ENCODE data around the gene KIAA1217. TPM values are rescaled to one million over a fixed set of nuclear protein-coding genes. Genes with fewer than 3 reads are reported as not detected.

Gene KIAA1217
- total and polyA plus RNA-seq, 2 of the 8 experiments (the other 6 are each of a cell fraction or from before 2014, with no cell fraction given) = 4.5 to 15.6 TPM

DNA sequence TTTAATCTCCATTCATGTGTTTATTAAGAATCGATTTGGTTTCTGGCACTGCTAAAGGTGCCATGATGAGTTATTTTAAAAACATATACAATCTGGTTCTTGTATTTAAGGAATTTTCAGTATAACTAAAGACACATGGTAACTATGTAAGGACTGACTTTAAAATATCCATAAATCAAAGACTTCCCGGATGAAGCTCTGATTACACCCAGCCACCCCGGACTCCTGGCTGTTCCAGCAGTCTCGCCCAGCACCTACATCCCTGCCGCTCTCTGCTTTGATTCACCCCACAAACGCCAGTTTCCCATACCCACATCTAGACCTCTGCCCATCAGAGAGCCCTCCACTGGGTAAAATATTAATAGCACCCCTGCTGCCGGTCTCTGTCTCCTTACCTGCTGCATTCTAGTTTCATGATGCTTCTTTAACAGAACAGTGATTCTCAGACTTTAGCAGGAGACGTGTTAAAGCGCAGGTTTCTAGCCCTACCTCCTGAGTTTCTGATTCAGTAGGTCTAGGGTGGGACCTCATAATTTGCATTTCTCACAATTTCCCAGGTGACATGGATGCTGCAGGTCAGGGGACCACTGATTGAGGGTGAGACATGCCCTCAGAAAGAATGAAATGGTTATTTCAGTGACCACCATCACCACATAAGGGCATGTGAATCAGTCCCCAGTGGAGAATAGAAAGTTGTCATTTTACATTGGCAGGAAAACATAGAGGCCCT lies 185.7 kb downstream of the KIAA1217 start:
- Histone ChIP-seq H2AFZ (ENCODE audit: low read length) (no peak overlapping the region), H3K4me3 (ENCODE audit: extremely low read depth in 1 of 4, insufficient read depth in 2 of 4, low read depth in 3 of 4, low read length in 4 of 4) (no peak overlapping the region), H3K18ac (ENCODE audit: extremely low read depth, low read length) (no peak overlapping the region), H3K4me1 (replicated peaks in 1 of 4; ENCODE audit: control insufficient read depth in 3 of 4, insufficient read depth in 4 of 4, low read length in 3 of 4) (no peaks in the 10 kb centered on the region), H2BK120ac (replicated peaks; ENCODE audit: low read depth, low read length) (no peak overlapping the region), H4K91ac (replicated peaks; ENCODE audit: insufficient read length, low read length) (no peak overlapping the region), H3K56ac (replicated peaks; ENCODE audit: insufficient read length, low read depth, low read length) (no peak overlapping the region), H3K36me3 (ENCODE audit: control insufficient read depth in 2 of 4, insufficient read depth in 4 of 4, low read length in 3 of 4) (no peaks in the 10 kb centered on the region), H3K27me3 (replicated peaks in 1 of 4; ENCODE audit: control insufficient read depth in 3 of 4, extremely low read depth in 1 of 4, insufficient read depth in 3 of 4, low read length in 3 of 4) (no peaks in the 10 kb centered on the region), H4K8ac (ENCODE audit: extremely low read depth, insufficient read depth, low read length) (no peak overlapping the region), H3K27ac (ENCODE audit: low read depth, low read length) (no peak overlapping the region), H2BK5ac (ENCODE audit: low read depth, low read length) (no peak overlapping the region), H4K20me1 (replicated peaks in 1 of 2; ENCODE audit: control insufficient read depth in 1 of 2, insufficient read depth in 2 of 2, low read length in 2 of 2) (no peaks in the 10 kb centered on the region), H2BK12ac (ENCODE audit: low read depth, low read length) (no peak overlapping the region), H3K79me2 (ENCODE audit: control insufficient read depth in 1 of 2, insufficient read depth in 2 of 2, low read length in 2 of 2) (no peaks in the 10 kb centered on the region), H3K23me2 (ENCODE audit: low read depth, low read length) (no peaks in the 10 kb centered on the region), H2AK5ac (ENCODE audit: low read depth, low read length) (no peak overlapping the region), H3K9ac (replicated peaks in 1 of 4; ENCODE audit: extremely low read depth in 1 of 4, low read depth in 3 of 4, low read length in 3 of 4) (no peak overlapping the region), H3K4me2 (ENCODE audit: insufficient read depth in 1 of 2, low read depth in 2 of 2, low read length in 2 of 2) (no peak overlapping the region), H3K79me1 (ENCODE audit: low read depth, low read length) (no peaks in the 10 kb centered on the region), H2BK20ac (ENCODE audit: low read length) (no peak overlapping the region), H4K5ac (ENCODE audit: insufficient read length, low read depth, low read length) (no peak overlapping the region), H3K4ac (replicated peaks; ENCODE audit: insufficient read length, low read depth, low read length) (no peak overlapping the region), H3K14ac (ENCODE audit: insufficient read length) (no peak overlapping the region), H2BK15ac (ENCODE audit: low read length) (no peak overlapping the region), H3K9me3 (ENCODE audit: insufficient read depth in 2 of 2, low read depth in 1 of 2, low read length in 1 of 2) (no peaks in the 10 kb centered on the region), H3K23ac (ENCODE audit: insufficient read length) (no peak overlapping the region)
- POLR2A ChIA-PET (ENCODE audit: partially characterized antibody) = no interaction called here
- 89% methylated on average over 9 of the region's 9 CpGs; no CpG with 5 or more reads in 1 of the 2 experiments for WGBS, 2 experiments (ENCODE audit: extremely low coverage in 1 of 2, insufficient coverage in 1 of 2, insufficient read length in 1 of 2, insufficient replicate concordance in 2 of 2, low coverage in 1 of 2, low lambda C conversion rate in 2 of 2, missing lambda C conversion rate in 1 of 2)
- DNase-seq (ENCODE audit: low read depth in 1 of 2, low spot score in 2 of 2) = no peak
- no peak for FAIRE-seq
- CTCF ChIA-PET (ENCODE audit: partially characterized antibody) = interaction anchor here (0.7 to 2.0 kb wide), 8 partner anchors 10 to 145 kb away, joined by 3 to 4 read pairs (median 4); no protein-coding TSS in a partner anchor
- no peak for TF ChIP-seq SP2 (IDR thresholded peaks at IDR 0.05; ENCODE audit: low read length)
- TF ChIP-seq YY1 (IDR thresholded peaks at IDR 0.05; ENCODE audit: low read depth, low read length) = no peak
- no peak for TF ChIP-seq RXRA (IDR thresholded peaks at IDR 0.05; ENCODE audit: insufficient read depth, low read depth, low read length)

Measured in H1 (cell line).